Kidney glomerular epithelial cell (primary cell): ENCODE results near the gene CHD1.

Source experiments
- DNase-seq: peaks from one replicate; lab custom pipeline; 2025; lab: John Stamatoyannopoulos, UW

Gene CHD1

GRCh38 chr5:98813755-98814154 is 115.1 kb downstream of the CHD1 start:
- no peak for DNase-seq

GRCh38 chr5:98810206-98810605 is 118.6 kb downstream of the CHD1 start:
- no peak for DNase-seq

- no peak for DNase-seq
These were observed 121.0 kb downstream of the CHD1 start for GRCh38 chr5:98807806-98808205.

- DNase-seq = no peak
These were observed 123.7 kb downstream of the CHD1 start for GRCh38 chr5:98805070-98805469.

- no peak for DNase-seq
These were observed 124.7 kb downstream of the CHD1 start for GRCh38 chr5:98804066-98804465.
